C4-2B (cell line): ENCODE measurements around the gene ANKRD33.

ENCODE experiments used
- ZFX ChIP-seq: fragments of 450-650 bp; IDR thresholded peaks from 2 replicates; pipeline ENCODE4 v1.6.1; 2017
- TF ChIP-seq, protein P1 (sequence below): fragments of 450-650 bp; conservative IDR thresholded peaks from 2 replicates; pipeline ENCODE4 v1.5.1; 2017; ENCODE audit warnings: mild to moderate bottlenecking

GRCh38 chr12:51917746-51918453, 30.0 kb downstream of the ANKRD33 start:
- TF ChIP-seq, protein P1, sequence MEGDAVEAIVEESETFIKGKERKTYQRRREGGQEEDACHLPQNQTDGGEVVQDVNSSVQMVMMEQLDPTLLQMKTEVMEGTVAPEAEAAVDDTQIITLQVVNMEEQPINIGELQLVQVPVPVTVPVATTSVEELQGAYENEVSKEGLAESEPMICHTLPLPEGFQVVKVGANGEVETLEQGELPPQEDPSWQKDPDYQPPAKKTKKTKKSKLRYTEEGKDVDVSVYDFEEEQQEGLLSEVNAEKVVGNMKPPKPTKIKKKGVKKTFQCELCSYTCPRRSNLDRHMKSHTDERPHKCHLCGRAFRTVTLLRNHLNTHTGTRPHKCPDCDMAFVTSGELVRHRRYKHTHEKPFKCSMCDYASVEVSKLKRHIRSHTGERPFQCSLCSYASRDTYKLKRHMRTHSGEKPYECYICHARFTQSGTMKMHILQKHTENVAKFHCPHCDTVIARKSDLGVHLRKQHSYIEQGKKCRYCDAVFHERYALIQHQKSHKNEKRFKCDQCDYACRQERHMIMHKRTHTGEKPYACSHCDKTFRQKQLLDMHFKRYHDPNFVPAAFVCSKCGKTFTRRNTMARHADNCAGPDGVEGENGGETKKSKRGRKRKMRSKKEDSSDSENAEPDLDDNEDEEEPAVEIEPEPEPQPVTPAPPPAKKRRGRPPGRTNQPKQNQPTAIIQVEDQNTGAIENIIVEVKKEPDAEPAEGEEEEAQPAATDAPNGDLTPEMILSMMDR = no peak
- TF ChIP-seq ZFX = no peak
